HG02642 (cell line): Measurements from ENCODE around the gene DCAF15.
"Not testable (repeated sequence)": the region's sequence is repeated elsewhere in the genome, so short reads cannot be mapped to it uniquely, and the experiment has no call there.

Source experiments
- ATAC-seq: cut with Tn5 transposase; IDR thresholded peaks from one replicate; pipeline ENCODE4 v1.9.1; 2021; ENCODE audit warnings: mild to moderate bottlenecking; ENCODE audit not compliant: unreplicated experiment, poor library complexity

The DCAF15 gene

DNA sequence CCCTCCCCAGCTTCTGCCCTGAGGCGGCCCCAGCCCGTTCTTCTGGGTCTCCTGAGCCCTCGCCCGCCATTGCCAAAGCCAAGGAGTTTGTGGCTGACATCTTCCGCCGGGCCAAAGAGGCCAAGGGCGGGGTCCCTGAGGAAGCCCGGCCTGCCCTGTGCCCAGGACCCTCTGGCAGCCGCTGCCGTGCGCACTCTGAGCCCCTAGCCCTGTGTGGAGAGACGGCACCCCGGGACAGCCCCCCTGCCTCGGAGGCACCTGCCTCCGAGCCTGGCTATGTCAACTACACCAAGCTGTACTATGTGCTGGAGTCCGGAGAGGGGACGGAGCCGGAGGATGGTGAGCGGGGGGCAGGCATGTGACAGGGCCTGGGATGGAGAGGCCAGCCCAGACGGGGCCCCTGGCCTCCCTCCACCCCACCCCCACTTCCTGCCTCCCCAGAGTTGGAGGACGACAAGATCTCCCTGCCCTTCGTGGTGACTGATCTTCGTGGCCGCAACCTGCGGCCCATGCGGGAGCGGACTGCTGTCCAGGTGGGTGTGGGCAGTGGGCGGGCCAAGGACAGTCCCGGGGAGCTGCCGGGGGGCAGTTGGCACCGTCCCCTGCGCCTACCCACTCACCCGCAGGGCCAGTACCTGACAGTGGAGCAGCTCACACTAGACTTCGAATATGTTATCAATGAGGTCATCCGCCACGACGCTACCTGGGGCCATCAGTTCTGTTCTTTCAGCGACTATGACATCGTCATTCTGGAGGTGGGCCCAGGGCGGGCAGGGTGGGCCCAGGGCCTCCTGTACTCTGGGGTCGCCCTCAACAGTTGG lies 7.0 kb downstream of the DCAF15 start:
- ATAC-seq = no peak

DNA sequence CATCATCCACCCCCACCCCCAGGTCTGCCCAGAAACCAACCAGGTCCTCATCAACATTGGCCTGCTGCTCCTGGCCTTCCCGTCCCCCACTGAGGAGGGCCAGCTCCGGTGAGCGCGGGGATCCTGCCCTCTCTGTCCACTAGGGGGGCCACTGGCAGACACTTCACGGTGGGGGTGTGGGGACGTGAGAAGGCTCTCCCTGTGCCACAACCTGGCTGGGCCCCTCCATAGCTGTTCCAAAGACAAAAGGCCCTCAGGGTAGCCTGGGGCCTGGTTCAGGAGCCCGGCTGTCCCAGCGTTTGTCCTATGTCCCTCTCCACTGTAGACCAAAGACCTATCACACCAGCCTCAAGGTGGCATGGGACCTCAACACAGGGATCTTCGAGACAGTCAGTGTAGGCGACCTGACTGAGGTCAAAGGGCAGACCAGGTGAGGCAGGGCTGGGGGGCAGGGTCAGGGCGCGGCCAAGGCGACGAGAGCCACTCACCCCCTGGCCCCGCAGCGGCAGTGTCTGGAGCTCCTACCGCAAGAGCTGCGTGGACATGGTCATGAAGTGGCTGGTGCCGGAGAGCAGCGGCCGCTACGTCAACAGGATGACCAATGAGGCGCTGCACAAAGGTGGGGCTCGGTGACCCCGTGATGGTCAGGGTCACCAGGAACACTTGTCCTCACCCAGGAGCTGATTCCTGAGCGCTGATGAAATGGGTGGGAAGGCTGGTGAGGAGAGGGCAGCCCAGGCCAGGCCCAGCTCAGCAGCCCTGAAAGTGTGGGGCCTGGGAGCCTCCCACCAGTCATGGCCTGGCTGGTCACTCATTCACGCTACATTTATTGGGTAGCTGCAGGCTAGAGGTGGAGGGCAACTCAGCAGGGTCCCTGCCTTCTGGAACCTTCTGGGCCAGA lies 7.9 kb downstream of the DCAF15 start:
- no peak for ATAC-seq

DNA sequence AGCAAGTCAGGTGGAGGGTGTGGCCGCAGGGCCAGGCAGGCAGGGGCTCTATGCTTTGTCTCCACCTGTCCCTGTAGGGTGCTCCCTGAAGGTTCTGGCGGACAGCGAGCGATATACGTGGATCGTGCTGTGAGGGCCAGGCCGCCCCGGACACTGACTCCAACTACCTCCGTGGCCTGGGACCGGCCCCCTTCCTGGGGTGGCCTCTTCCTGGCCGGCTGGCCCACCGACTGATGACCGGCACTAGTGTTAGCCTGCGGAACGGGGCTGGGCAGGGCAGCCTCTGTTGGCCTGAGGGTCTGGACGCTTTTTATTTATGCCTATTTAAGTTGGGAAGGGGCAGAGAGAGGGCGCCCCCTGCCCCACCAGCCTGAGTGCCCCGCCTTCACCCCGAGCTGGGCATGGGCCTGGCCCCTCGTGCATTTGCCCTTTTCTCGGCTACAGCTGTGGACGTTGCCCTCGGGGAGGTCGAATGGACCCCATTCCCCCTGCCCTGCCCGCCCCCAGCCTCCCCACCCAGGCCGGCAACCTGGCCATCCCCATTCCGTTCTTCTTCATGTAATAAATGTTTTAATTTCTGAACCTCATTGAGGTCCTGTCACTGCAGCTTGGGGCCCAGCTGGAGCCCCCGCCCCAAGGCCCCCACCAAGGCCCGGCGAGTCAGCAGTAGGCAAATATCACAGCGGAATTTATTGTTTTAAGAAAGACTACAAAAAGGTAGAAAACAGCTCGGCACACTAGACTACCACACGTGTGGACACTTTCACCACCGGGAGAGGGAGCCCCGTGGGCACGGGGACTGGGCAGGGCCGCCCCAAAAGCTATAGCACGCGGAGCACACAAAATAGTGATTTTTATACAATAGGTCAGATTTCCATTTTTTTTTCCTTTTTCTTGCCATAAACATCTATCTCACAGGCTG lies 8.8 kb downstream of the DCAF15 start:
- no peak for ATAC-seq

DNA sequence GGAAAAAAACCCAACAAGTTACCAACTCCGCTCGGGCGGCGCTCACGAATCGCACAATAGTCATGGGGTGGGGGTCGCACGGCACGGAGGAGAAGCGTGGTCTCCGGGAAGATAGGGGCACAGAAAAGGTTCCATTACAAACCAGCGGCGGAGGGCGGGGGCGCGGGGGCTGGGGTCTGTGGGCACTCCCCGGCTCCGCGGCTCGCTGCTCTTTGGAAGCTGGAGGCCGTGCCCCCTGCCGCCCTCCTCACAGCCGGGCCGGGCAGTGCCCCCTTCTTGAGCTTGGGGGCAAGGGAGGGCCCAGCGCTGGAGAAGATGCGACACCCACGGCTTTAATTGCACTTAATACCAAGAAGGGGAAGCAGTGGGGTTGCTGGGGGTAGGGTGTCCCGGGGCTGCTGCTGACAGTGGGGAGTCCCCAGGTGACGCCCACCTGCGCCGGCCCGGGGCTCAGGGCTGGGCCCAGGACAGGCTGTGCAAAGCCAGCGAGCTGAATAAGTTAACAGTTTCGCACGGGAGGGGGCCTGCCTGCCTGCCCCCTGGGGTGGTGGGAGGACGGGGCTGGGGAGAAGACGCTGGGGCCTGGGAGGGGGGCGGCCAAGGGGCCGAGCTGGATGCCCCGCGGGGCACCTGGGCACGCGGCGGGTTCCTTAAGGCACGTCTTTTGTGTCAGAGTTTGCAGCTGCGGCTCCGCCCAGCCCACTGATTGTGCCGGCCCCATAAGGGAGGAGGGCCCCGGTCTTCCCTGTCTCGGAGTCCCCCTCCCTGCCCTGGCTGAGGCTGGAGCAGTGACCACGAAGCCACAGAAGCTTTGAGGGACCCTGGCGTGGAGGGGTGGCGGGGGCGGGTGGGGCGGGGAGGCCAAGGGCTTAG lies 9.8 kb downstream of the DCAF15 start:
- ATAC-seq = no peak

DNA sequence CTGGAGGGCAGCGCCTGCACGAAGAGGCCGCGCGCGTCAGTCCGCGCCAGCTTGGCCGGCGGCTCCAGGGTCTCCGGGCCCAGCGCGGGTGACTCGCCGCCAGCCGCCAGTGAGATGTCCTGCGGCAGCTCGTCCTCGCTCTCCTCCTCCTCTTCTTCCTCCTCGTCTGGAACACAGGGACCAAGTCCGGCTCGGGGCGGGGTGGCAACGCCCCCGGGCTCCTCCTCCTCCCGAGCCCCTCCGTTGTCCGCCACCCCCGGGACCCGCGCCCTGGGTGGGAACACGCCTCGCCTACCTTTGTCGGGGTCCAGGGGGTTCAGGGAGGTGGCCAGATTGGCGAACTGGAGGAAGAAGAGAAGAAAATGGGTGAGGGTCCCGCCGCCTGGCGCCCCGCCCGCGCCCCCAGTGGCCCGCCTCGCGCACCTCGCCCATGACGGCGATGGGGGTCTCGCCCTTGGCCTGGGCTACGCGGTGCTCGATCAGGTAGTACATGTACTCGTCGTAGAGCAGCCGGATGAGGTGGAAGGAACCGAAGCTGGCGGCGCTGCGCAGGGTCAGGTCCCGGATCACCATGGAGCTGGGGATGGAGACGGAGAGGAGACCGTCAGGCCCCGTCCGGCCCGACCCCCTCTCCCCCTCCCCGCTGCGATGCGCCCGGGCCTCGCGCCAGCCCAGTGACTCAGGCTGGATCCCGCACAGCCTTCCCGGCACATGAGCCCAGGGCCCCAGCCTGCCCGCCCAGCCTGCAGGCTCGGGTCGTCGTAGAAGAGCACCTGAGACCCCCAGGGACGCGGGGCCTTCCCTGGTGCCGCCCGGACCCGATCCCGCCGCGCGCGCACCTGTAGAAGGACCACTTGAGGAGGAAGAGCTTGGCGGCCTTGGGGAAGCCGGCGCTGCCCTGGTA lies 10.6 kb downstream of the DCAF15 start:
- no peak for ATAC-seq

DNA sequence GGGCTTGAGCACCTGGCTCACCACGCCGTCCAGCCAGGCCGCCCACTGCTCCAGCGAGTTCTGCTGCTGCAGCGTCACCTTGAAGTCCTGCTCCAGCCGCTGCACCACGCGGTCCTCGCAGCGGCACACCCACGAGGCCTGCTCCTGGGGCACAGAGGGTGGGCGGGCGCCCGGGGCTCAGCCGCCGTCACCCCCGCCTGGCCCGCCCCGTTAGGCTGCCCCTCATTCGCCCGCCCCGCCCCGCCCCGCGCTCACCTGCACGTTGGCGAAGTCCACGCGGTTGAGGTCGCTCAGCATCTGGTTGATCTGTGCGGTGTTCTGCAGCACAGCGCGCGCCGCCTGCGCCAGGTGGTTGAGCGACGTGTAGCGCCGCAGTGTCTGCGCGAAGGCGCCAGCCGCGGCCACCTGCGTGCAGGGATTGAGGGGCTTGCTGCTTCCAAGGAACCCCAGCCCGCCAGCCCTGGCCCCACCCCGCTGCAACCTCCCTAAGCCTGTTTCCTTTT lies 11.3 kb downstream of the DCAF15 start:
- no peak for ATAC-seq

DNA sequence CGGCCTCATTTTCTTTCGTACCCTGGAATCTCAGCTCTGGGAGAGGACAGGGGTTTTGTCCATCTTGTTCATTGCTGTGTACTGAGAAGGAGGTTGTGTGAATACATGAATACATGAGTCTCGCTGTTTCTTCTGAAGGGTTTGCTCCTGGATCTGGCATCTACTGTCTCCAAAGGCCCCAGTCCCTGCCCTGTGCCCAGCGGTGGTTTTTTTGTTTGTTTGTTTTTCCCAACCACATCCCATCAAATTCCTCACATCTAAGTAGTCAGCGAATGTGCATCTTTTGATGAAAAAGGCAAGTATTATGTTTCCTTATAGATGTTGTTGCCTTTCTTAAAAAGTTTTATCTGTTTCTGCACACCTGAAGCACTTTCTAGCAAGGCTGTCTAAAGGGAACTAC lies 12.5 kb downstream of the DCAF15 start:
- ATAC-seq = no peak

DNA sequence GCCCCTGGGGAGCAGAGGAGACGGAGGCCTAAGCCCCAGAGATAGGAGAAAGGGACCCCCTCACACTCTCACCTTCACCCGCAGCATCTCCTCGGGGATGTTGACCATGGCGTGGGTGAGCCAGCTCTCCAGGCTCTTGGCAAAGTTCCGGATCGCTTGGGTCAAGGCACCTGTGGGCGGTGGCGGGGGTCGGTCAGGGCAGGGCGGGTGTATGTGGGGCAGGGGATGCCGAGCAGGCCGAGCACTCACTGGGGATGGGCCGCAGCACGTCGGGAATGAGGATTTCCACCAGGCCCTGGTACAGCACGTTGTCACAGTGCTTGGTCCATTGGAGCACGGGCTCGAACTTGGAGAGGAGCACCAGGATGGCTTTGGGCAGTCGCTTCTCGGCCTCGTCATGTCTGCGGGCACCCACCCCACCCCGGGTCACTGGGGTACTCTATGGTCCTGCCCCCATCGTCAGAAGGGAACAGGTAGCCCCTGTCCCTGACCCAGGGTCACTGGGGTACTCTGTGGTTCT lies 13.1 kb downstream of the DCAF15 start:
- no peak for ATAC-seq

DNA sequence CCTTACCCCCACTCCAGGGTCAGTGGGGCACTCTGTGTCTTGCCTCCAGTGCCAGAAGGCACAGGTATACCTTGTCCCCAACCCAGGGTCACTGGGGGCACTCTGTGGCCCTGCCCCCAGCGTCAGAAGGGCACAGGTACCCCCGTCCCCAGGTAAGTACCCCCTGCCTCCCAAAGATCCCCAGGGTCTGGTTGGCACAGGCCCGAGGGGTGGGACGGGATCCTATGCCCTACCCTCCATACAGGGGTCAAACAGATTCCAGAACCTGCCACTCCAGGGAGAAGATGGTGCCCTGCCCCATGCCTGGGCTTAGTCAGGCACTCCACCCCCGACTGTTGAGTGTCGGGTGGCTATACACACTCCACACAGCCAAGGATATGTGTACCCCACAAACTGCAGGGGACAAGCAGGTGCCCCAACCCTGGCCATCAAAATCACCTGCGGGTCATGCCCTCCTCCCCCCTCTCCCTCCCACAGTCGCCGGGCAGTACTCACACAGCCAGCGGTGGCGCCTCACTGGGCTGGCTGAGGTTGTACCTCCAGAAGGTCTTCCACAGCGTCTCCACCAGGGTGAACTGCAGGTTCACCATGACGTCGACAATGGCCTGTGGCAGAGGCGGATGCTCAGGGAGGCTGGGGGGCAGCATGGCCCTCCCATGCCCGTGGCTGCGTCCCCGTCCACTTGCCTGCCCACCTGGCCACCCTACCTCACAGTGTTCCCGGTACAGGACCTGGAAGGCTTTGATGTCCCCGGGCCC lies 13.8 kb downstream of the DCAF15 start:
- ATAC-seq = no peak

DNA sequence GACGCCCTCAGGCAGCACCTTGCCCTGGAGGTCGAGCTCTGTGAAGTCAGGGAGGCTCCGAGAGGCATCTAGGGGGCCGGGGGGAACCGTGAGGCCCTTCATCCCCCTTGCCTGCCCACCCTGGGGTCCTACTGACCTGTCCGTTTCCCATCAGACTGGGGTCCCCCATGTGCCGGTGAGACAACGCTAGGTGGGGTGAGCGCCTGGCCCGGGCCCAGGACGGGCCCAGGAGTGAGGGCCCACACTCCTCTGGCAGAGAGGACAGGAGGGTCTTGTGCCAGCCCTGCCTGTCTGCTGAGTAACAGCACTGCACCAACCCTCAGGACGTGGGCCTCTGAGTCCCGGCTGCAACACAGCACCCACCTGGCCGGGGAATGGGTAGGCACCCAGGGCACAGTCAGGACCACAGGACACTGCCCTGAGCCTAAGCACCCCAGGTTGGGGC lies 14.4 kb downstream of the DCAF15 start:
- no peak for ATAC-seq

DNA sequence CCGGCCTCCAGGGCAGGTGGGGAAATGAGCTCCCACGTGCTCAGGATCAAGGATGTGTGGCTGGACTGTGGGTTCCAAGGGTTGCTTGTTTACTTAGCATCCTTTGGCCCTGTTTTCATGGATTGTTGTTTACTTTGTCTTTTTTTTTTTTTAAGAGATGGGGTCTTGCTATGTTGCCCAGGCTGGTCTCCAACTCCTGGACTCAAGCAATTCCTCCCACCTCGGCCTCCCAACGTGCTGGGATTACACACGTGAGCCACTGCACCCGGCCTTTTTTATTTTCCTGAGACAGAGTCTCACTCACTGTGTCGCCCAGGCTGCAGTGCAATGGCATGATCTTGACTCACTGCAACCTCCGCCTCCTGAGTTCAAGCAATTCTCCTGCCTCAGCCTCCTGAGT lies 14.9 kb downstream of the DCAF15 start:
- not testable (repeated sequence) for ATAC-seq

DNA sequence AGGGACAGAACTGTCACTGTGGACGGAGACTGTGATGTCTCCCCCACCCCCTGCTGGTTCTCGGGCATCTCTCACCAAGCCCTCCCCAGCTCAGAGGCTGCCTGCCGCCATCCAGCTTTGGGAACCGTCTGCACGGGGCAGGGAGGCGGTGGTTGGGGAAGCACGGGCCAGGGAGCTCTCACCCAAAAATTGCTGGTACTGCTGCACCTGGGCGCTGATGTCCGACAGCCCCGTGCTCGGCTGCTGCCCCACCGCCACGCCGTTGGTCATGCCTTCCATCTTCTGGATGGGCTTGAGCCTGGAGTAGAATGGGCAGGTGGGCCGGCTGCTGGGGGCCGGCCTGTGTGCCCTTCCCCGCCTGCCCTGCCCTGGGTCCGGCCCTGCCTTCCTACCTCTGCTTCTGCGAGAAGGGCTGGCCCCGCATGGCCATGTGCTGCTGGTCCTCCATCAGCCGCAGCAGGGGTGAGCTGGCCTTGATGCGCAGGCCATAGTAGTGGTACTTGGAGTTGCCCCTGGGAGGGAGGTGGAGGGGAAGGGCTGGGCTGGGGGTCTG lies 16.1 kb downstream of the DCAF15 start:
- no peak for ATAC-seq

DNA sequence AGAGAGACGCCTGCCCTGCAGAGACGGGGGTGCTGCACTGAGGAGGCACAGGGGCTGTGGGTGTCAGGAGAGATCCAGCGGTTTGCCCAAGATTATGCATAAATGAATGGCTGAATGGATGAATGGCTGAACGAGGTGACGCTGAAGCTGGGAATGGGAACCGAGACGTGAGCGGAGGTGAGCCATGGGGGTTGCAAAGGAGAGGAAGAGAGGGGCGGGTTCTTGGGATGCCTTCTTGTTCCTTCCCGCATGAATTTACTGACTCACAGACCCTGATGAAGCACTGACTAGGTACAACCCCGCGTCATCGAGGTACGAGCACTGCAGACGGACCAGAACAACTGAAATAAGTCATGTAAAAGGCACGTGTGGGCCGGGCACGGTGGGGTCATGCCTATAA lies 16.7 kb downstream of the DCAF15 start:
- ATAC-seq = no peak

DNA sequence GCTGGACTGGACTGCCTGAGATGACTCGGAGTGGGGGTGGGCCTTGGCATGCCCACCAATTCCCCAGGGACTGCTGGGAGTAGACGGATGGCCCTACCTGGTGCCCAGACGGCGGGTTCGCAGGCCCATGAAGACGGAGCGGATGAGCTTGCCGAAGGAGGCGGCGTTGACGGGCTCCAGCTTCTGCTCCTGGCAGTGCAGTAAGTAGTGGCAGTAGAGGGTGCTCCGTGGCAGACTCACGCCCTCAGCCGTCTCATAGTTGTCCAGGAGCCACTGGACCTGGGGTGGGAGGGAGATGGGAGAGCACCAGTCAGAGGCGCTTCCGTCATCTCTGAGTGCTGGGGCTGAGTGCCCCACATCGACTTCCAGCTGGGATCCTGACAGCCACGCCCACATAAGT lies 17.6 kb downstream of the DCAF15 start:
- ATAC-seq = no peak

DNA sequence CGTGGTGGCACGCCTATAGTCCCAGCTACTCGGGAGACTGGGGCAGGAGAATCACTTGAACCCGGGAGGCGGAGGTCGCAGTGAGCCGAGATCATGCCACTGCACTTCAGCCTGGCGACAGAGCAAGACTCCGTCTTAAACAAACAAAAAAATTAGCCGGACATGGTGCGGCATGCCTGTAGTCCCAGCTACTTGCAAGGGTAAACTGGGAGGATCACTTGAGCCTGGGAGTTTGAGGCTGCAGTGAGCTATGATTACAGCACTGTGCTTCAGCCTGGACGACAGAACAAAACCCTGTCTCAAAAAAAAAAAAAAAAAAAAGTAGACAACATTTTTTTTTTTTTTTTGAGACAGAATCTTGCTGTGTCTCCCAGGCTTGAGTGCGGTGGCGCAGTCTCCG lies 19.6 kb downstream of the DCAF15 start:
- ATAC-seq = not testable (repeated sequence)

DNA sequence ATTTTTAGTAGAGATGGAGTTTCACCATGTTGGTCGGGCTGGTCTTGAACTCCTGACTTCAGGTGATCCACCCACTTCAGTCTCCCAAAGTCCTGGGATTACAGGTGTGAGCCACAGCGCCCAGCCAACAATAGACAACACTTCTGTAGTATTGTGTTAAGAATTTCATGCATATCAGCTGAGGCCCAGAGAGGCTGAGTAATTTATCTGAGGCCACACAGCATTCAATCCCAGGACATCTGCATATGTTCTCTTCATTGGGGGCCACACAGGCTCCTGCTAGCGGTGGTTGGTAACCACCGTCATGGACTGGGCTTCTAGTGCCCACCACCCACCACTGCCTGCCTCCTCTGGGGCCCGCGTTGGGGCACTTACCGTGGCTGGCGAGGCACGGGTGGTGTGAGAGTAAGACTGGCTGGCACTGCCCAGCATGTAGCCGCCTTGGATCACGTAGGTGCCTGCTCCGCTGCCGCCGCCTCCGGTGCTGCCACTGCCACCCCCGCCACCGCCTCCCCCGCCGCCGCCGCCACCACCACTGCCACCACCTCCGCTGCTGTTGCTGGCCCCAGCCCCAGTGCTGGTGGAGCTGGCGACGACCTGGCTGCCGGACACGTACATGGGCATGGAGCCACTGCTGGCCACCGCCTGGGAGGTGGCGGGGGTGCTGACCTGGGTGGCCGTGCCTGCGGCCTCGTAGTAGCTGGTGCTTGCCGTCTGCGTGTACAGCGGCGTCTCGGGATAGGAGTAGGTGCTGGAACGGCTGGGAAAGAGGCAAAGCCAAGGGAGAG lies 20.3 kb downstream of the DCAF15 start:
- ATAC-seq = no peak
